ENCODE measurements around the gene RANBP1.

Gene RANBP1

DNA sequence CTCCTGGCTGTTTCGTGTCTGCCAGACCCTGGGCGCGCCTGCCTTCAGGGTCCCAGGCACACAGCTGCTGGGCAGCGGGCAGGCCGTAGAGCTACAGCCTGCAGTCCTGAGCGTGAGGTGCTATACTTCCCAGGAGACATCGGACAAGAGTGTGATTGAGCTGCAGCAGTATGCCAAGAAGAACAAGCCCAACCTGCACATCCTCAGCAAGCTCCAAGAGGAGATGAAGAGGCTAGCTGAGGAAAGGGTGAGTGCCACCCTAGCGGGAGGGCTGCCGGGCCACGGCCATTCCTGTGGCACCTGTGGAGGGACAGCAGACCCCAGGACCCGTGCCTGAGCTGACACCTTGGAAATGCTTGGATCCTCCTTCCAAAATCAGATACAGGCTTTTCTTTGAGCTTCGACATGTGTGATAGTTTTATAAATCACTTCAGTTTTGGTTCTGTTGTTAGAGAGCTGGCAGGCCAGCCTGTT is 7.1 kb upstream of the RANBP1 start:
- DNase-seq (ENCODE audit: low spot score): no peak

DNA sequence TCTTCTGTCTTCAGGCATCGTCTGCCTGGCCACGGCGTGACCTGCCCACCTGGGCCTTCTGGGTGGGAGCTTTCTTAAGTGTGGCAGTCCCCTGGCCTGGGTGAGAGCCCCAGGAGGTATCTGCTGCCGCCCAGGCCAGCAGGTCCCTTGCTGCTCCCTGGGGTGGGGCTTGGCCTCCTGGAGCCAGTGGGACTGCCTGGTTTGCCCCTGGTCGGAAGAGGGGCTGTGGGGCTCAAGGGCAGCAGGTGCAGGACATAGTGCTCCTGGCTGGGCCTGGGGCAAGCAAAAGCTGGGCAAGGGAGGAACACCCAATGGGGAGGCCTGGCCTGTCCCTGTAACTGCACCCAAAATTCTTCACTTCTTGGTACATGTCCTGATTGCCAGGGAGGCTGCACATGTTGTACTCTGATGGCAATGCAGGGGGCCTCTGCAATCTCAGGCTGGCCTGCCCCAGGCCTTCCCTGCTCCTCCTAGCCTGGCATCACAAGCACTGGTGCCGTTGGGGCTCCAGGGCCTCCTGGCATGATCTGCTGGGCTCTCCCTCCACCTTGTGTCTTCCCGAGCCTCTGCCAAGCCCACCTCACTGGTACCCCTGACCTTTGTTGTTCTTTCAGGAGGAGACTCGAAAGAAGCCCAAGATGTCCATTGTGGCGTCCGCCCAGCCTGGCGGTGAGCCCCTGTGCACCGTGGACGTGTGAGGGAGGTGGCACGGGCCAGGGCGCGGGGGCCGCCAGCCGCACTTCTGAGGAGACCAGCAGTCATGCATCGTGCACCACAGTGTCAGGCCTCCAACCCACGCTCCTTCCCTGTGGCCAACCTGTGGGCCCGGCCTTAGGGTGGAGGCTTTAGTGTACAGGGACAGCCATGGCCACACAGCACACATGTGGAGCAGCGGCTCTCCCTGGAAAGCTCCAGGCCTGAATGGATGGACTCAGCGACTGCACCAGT is 6.2 kb upstream of the RANBP1 start:
- DNase-seq (ENCODE audit: low spot score): no peak

DNA sequence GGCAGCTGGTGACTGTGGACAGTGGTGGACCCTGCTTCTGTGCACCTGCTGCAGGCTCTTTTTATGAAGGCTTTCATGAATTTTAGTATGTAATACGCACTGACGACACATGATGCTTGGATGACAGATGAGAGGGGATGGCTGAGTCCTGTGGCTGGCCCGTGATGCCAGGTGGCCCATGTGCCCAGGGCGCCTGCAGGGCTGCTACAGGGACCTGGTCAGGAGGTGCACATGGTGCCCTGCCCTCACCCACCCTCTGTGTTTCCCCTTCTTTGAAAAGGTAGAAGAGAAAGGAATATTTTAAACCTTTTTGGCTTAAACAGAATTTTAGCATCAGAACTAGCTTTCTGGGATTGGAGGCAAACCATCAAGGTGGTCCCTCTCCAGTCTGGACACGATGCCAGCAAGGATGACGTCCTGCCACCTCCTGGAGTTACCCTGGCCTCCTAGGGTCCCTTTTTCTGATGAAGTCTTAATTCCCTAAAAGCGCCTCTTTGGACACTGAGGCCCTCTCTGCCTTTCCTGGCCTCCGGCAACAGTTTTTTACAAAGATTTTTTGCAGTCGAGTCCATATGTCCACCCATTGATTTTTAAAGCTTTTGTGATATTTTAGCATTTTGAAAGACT is 5.4 kb upstream of the RANBP1 start:
- DNase-seq (ENCODE audit: low spot score): no peak

DNA sequence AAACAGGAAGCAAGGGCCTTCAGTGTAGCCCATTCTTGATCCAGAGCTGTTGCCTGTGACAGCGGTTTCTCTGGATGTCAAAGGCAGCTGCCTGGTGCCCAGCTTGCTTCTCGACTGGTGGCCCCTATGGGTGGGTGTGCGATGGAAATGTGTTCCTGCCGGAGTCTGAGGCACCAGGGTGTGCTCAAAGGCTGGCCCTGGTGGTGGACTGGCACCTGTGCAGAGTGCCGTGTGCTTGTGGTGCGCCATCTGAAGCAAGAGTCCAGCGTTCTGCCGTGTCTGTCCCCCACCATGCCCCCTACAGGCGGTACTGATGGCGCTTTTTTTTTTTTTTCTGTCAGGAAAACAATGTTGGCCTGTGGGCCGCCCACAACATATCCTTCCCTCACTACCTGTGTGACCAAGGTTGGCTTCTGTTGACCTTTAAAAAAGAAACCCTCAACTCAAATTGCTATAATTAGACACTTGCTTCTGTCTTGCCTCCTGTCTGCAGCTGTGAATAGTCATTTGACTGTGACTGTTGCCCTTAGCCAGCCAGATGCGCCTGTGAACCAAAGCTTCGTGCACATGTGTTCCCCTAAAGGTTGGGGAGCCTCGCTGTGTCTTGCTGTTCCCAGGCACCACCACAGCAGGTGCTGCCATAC is 4.7 kb upstream of the RANBP1 start:
- DNase-seq (ENCODE audit: low spot score): peak; percentile 16

DNA sequence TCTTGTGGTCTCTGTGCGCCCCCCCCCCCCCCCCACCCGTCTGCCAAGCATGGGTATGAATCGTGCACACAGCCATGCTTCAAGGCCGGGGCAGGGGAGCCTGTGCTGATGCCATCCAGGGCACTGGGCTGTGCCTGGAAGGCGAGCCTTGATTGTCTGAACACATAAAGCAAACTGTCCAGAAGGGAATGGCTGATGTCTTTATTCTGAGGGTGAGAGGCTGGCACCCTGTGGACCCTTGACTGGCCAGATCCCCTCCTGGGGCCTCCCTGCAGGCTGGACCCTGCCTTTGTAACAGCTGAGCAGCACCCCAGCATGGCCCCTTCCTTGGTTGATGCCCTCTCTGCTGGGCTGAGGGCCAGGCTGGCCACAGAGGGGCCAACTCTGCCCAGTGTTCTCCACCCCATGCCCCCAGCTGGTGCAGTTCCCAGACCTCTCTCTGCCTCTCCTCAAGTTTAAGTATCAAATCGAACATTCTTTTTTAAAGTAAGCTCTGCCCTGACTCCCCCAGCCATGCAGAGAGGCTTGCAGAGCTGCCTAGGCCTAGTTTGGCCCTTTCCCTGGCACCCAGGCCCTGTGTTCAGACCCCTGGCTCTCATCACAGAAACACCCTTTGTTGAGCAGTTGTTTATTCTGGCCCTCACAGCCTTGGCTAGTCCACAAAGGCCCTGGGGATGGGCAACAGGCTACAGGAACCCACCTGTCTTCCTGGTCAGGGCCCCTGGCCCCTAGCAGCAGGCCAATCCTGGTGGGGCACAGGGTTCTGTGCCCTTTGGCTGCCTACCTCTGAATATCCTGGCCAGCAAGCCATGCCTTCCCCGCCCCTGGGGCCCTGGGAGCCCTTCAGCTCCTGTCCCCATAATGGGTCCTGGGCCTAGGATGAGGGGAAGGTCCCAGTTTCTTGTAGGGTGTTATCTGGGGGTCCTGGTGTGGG is 3.9 kb upstream of the RANBP1 start:
- no peak for DNase-seq (ENCODE audit: low spot score)

DNA sequence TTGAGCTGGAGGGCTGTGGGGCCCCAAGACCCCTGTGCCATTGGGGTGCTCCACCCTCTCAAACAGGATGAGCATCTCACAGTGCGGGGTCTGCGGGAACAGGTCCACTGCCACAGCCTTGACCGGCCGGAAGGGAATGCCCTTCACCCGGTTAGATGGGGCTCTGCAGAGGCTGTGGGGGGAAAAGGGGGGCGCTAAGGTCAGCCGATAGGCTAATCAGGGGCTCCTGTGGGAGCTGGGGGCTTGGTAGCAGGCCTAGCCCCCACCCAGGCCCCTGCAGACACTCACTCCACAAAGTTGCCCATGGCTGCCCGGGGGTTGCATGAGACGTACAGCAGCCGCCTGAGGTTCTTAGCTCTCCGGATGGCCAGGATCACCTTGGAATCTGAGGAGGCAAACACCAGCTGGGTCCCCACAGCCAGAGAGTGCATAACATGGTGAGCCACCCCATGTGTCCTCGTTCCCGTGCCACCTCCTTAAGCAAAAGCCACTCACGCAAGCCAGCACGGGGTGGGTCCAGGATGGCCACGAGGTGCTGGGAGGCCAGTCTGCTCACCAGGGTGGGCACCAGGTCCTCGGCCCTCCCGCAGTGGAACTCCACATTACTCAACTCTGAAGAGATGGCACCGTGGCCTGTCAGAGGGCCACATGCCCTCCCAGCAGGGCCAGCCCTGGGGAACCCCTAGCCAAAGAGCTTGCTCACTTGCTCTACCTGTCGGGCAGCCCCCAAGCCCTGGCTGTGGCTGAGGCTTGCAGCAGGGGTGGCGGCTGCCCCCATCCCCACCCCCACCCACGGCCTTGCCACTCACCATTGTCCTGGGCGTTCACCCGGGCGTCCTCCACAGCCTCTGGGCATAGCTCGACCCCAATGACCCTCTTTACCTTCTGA is 3.0 kb upstream of the RANBP1 start:
- DNase-seq (ENCODE audit: low spot score): no peak

DNA sequence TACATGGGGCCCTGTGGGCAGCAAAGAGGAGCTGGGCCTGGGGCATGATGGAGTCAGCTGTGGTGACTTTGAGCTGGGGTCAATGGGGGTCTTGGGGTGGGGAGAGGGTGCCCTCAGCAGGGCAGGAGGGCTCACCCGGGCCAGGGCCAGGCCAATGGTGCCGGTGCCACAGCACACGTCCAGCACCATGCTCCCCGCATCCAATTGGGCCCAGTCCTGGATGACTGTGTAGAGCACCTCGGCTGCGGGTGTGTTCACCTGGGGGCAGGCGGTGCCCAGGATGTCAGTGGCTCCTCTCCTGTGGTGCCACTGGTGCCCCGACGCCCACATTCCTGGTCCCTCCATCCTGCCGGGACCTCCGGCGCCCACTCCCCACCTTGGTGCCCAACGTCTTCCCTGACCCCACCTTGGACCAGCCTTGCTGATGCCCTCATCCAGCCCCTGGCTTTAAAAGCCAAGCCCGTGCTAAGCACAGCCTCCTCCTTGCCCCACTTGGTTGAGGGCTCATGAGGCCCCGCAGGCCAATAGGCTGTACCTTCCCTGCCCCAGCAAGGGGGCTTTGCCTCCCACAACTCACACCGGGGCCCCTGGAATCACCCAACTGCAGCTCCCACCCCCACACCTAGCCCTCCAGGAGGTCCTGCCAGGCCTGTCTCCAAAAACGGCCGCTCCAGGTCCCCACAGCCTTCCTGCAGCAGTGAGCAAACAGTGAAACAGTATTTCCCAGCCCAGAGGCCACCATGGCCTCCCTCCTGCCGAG is 2.2 kb upstream of the RANBP1 start:
- no peak for DNase-seq (ENCODE audit: low spot score)

DNA sequence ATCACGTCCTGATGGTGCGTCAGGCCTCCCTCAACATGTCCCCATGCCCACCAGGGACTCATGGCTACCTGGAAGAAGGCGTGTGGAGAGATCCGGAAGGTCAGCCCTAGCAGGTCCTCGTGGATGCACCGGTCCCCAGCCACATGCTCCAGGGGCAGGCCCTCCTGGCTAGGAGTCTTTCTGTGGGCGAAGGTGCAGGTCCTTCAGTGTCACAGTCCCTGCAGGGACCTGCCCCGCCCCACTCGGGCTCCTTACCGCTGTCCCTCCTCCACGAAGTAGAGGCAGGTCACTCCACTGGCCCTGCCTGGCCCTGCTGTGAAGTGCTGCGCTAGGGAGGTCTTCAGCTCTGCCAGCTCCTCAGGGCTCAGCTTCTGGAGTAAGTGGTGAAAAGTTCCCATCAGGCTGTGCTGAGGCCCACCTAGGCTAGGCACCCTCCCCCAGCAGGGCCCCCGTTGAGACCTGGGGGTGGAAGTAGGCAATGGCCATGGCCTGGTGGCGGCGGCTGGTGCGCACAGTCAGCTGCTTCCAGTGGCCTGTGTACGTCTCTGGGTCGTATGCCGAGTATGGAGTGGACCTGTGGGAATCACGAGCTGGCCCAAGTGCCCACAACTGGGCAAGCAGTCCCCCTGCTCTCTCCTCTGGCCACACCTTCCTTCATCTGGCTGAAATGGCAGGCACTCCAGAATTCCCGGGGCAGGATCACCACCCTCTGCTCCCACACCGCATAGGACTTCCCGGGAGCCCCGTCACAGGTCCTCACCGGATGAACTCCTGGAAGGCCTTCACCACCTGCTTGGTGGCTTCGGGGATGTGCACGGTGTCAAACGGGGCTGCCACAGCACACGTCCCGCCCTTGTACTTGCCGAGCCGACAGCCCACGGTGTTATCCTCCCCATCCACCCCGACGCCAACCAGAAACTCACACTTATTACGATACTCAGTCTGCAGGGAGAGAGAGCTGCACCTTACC is 1.1 kb upstream of the RANBP1 start:
- no peak for DNase-seq (ENCODE audit: low spot score)

DNA sequence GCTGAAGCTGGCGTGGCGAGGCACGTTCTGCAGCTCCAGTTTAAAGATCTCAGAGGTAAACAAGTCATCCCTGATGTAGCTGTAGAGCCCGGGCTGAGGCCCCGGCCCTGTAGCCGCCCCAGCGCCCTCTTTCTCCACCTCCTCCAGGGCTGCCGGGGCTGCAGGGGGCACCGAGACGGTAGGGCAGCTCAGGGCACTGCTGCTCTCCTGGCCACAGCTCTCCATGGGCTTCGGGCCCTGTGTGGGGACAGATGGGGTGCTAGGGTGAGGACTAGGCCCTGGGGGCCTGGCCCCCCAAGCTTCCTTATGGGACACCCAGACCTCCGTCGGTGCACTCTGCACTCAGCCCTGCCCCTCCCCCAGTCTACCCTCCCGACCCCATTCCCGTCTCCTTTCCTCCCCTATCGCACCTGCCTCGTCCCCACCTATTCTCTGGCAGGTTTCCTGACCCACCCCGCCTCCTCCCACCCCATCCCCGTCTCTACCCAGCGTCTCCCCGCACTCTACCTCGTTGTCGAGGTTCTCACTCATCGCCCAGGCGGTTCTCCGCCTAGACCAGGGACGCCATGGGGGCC is 559 bp downstream of the RANBP1 start:
- DNase-seq (ENCODE audit: low spot score): no peak

DNA sequence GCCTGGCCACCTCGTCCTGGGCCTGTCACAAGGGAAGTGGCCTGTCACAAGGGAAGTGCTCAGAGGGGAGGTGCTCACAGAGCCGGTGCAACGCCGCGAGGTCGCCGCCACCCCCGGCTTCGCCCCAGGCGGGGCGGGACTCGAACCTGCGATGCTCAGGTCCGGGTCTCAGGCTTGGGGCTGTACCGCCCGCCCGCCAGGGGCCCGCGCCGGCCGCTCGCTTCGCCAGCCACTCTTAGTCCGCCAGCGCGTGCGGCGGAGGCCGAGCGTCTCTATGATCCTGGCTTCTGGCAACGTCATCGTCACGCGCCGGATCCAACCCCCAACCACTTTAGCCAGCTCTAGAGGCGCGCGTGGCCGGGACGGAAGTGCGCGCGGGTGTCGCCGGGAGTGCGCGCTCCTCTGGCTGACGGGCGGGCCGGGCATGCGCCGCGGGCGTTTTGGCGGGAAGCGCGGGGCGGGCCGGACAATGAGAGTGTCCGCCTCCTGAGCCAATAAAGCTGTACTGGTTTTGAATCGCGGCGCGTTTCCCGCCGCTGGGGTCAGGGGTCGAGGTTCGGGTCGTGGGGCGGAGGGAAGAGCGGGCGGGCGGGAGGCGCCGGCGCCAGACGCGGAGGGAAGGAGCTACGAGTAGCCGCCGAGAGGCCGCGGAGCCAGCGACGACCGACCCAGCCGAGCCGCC is 1.2 kb downstream of the RANBP1 start, which contains the start of gene TRMT2A:
Gene TRMT2A, minus strand, starts transcription at position 276 of the 682 bp plus-strand sequence. CDS start 320 bp downstream, outside the sequence.
- DNase-seq (ENCODE audit: low spot score): peak; percentile 97

DNA sequence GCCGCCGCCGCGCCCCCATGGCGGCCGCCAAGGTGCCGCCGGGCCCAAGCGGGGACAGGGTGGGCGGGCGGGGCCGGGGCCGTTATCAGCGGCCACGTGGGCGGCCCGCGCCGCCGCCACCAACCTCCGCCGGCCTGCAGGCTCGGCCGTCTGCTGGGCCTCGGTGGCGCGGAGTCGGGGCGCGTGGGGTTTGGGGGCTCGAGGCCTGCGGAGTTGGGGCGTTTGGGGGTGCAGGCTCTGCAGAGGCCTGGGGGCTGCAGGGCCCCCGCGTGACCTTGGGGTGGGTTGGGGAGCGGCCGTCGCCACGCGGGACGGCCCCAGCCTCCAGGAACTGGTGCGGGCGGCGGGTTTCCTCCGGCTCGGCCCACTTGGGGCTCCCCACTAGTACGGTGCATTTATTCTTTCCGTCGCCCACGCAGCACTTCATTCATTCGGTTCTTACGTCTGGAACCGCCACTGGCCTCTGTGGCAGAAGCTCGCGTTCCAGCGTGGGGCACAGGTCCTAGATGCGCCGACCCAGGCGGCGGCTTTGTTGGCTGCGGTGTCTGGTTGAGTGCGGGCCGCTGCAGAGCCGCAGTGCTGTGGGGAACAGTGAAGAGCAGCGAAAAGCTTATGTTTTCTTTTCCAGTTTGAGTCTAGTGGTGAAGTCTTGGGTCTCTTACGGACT is 1.9 kb downstream of the RANBP1 start:
- peak; percentile 31 for DNase-seq (ENCODE audit: low spot score)

DNA sequence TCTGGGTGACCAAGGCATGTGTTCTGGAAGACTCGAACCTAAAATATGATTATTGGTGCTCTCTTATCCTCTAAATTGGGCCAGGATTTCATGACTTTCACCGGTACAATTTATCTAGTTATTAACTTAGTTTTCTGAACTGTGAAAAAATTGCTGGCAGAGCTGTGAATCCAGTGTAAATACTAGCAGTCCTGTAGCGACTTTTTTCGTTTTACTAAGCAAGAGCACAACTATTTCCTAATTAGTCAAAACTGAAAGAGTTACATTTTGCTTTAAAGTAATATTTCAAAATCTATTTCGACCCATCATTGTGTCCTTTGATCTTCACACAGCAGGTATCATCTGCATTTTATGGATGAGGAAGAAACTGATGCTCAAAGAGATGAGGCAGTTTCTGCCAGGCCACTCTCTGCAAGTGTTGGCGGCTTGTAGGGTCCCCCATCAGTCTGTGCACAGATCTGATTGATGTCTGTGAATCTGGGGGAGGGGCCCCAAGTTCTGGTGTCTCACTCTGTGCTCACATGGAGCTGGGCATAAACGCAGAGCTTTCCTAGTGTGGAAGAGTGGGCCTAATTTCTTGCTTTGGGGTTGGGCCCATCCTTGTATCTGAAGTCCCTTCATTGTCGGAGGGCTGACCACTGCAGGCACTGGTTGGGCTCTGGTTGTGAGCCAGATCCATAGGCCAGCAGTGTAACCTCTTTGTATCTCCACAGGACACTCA is 2.6 kb downstream of the RANBP1 start:
- DNase-seq (ENCODE audit: low spot score): no peak

DNA sequence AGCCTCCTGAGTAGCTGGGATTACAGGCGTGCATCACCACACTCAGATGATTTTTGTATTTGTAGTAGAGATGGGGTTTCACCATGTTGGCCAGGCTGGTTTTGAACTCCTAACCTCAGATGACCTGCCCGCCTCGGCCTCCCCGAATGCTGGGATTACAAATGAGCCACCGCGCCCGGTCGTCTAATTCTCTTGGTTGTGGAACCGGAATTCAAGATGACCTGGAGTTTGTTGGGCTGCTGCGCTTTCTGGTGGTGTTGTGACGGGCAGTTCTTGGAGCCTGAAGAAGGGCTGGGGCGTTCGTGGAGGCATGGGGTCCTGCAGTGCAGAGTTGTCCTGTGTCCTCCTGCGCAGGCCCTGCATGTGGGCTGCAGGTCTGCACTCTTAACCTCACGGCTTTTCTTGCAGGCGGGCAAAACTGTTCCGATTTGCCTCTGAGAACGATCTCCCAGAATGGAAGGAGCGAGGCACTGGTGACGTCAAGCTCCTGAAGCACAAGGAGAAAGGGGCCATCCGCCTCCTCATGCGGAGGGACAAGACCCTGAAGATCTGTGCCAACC is 6.0 kb downstream of the RANBP1 start:
- DNase-seq (ENCODE audit: low spot score): no peak

DNA sequence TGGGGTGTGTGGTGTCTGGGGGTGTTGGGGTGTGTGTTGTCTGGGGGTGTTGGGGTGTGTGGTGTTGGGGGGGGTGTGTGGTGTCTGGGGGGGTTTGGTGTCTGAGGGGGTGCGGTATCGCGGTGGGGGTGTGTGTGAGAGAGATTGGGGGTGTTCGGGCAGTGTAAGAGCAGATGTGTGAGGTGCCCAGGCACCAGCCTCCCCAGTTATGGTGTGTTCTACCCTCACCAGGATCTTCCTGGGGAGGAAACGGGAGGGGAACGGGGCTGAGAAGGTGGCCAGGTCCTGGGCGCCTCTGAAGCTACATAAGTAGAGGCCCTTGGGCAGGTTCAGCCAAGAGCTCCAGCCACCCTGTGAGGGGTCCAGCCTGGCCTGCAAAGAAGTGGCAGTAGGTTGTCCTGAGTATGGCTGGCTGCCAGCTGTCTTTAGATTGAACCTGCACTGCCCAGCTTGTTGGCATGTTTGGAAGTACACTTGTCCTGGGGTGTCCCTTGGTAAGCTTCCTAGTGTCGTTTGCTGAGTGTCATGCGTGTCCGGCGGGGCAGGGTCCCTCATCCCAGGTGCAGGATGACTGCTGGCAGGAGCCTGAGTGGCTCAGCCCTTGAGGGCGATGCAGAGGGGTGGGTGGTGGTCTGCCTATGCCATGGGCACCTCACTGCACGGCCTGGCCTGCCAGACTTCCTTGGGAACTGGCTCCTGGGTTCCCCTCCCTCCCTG is 7.6 kb downstream of the RANBP1 start:
- DNase-seq (ENCODE audit: low spot score): no peak

DNA sequence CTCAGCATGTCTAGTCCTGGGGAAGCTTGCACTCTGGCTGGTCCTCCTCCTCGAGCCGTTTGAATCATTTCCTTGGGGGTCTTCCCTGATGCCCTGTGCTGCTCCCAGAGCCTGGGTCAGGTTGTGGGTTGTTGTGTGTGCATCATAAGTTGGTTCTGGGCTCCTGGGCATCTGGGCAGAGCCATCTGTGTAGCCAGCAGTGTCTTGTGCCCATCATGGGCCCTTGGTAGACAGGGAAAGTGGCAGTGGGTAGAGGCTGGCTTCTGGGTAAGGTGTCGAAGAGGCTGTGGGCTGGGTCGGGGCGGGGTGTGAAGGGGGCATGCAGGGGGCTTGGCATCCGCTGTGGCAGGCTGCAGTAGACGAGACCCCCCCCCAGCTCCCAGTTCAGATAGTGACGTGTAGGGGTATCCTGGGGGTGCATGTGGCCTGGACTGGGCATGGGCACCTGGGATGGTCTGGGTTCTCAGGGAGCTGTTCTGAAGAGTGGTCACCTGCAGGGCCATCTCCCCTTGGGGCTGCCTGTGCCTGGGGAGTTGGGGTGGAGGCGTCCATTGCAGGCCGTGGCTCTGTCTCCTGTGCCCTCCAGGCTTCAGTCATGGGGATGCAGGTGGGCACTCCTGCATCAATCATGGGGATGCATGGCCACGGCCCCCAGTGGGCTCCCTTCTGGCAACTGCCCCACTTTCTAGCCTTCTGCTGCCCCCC is 8.3 kb downstream of the RANBP1 start:
- no peak for DNase-seq (ENCODE audit: low spot score)
